K562 (cell line): ENCODE data around the gene E2F2. TPM values are rescaled to one million over a fixed set of nuclear protein-coding genes. Genes with fewer than 3 reads are reported as not detected.

Experiments used
- ATAC-seq: fragments of 200-7000 bp; cut with Tn5 transposase; 3 replicates; pipeline ENCODE4 v1.9.1; 2020; ENCODE audit warnings: moderate library complexity
- BruUV-seq: library from RNA; stranded (reverse); fragments of 400-500 nt; replicated peaks from 2 replicates; lab custom pipeline; 2021; lab: Mats Ljungman, UMichigan
- CTCF ChIA-PET: fragments of 300-600 bp; formaldehyde crosslinking; extraction: SDS; loops from one replicate; lab custom pipeline; 2021; ENCODE audit warnings: low intra/inter-chr PET ratio; lab: Yijun Ruan, JAX
- POLR2A ChIA-PET: fragments of 300-600, 350-650 bp; sonication (Branson Sonifier 250); formaldehyde crosslinking; extraction: SDS; loops from one replicate; lab custom pipeline; 2021; ENCODE audit warnings: antibody characterized with exemption, inconsistent platforms; lab: Yijun Ruan, JAX
- DNase-seq, 4 experiments: peaks; one replicate each; pipeline versions ENCODE4 v3.0.0 to v3.0.0-alpha.2; 2011 to 2018; ENCODE audit warnings: low spot score in 3 of 4, mixed read lengths in 3 of 4; ENCODE audit errors: extremely low read depth in 1 of 4
- FAIRE-seq: peaks from 2 replicates; lab custom pipeline; 2011; peaks lifted over from hg19 to GRCh38; lab: Jason Lieb, UNC
- H2AFZ ChIP-seq: 2 replicates; pipeline ENCODE4 v1.6.0; 2011; ENCODE audit warnings: low read depth, low read length, control low read depth, inconsistent platforms
- H3K27ac ChIP-seq: fragments of 200-600 bp; 3 replicates; pipeline ENCODE4 v1.8.0; 2011; ENCODE audit warnings: low read depth, mild to moderate bottlenecking, control low read depth, inconsistent platforms, low read length, moderate library complexity, mixed read lengths; ENCODE audit errors: extremely low read depth
- H3K27me3 ChIP-seq, 2 experiments: fragments of 300-600 bp in 1 of 2; 2 replicates in 1 of 2; 3 replicates in 1 of 2; pipeline versions ENCODE4 v1.6.0 to v1.8.0; 2011; ENCODE audit warnings: inconsistent platforms in 2 of 2, low read length in 2 of 2, mild to moderate bottlenecking in 1 of 2, mixed read lengths in 1 of 2, moderate library complexity in 1 of 2; ENCODE audit not compliant: control insufficient read depth in 2 of 2, insufficient read depth in 2 of 2
- H3K36me3 ChIP-seq: fragments of 300-600 bp; 3 replicates; pipeline ENCODE4 v1.8.0; 2011; ENCODE audit warnings: mild to moderate bottlenecking, low read length, inconsistent platforms; ENCODE audit not compliant: control insufficient read depth, insufficient read depth
- H3K4me1 ChIP-seq, 2 experiments: fragments of 200-600 bp in 1 of 2; replicated peaks in 1 of 2; 2 replicates in 1 of 2; 3 replicates in 1 of 2; pipeline versions ENCODE4 v1.5.1 to v1.8.0; 2011; ENCODE audit warnings: inconsistent platforms in 2 of 2, low read length in 2 of 2, mild to moderate bottlenecking in 1 of 2, mixed read lengths in 1 of 2, moderate library complexity in 1 of 2; ENCODE audit not compliant: control insufficient read depth in 2 of 2, insufficient read depth in 2 of 2
- H3K4me2 ChIP-seq: 2 replicates; pipeline ENCODE4 v1.6.1; 2011; ENCODE audit warnings: low read length, control low read depth, inconsistent platforms, mixed read lengths; ENCODE audit not compliant: insufficient read depth
- H3K4me3 ChIP-seq: fragments of 200-600 bp; sonication (generic), shearing (Covaris generic); 2 replicates; pipeline ENCODE4 v1.5.1; 2016; ENCODE audit warnings: control low read depth, inconsistent platforms
- H3K79me2 ChIP-seq: fragments of 200-600 bp; 3 replicates; pipeline ENCODE4 v1.8.0; 2011; ENCODE audit warnings: low read length, inconsistent platforms; ENCODE audit not compliant: control insufficient read depth, insufficient read depth
- H3K9ac ChIP-seq, 2 experiments: 2 replicates each; pipeline versions ENCODE4 v1.6.0 to v1.6.1; 2011; ENCODE audit warnings: low read depth in 2 of 2, low read length in 2 of 2, control low read depth in 1 of 2, inconsistent platforms in 1 of 2, mild to moderate bottlenecking in 1 of 2, mixed read lengths in 1 of 2; ENCODE audit not compliant: insufficient read depth in 1 of 2
- H3K9me1 ChIP-seq: one replicate; pipeline ENCODE4 v1.6.0; 2011; ENCODE audit warnings: inconsistent platforms, mild to moderate bottlenecking, low read length, moderate library complexity; ENCODE audit not compliant: control insufficient read depth, insufficient read depth
- H3K9me3 ChIP-seq: replicated peaks from 2 replicates; pipeline ENCODE4 v1.5.1; 2011; ENCODE audit warnings: low read depth, low read length, inconsistent platforms; ENCODE audit not compliant: control insufficient read depth, insufficient read depth
- H4K20me1 ChIP-seq: replicated peaks from 2 replicates; pipeline ENCODE4 v1.6.1; 2011; ENCODE audit warnings: low read length, inconsistent platforms, mixed read lengths; ENCODE audit not compliant: control insufficient read depth, insufficient read depth
- BRD4 ChIP-seq: fragments of 200-600 bp; sonication (generic); IDR thresholded peaks from 2 replicates; pipeline ENCODE4 v1.6.1; 2017; ENCODE audit warnings: inconsistent platforms
- BRD9 ChIP-seq: fragments of 450-650 bp; IDR thresholded peaks from 2 replicates; pipeline ENCODE4 v1.6.1; 2018; ENCODE audit warnings: low read depth; ENCODE audit not compliant: partially characterized antibody
- CEBPB ChIP-seq: fragments of 450-650 bp; IDR thresholded peaks from 2 replicates; pipeline ENCODE4 v1.6.1; 2016; ENCODE audit warnings: missing genetic modification characterization, missing compliant biosample characterization
- GATAD2B ChIP-seq: fragments of 450-650 bp; IDR thresholded peaks from 2 replicates; pipeline ENCODE4 v1.6.1; 2017; ENCODE audit warnings: mild to moderate bottlenecking, borderline replicate concordance
- NEUROD1 ChIP-seq: fragments of 150-350 bp; IDR thresholded peaks from 2 replicates; pipeline ENCODE4 v1.6.1; 2014; ENCODE audit warnings: borderline replicate concordance, low read length, low read depth; ENCODE audit not compliant: partially characterized antibody
- POLR2G ChIP-seq: fragments of 200-400 bp; formaldehyde crosslinking; IDR thresholded peaks from 2 replicates; pipeline ENCODE4 v1.6.1; 2017; ENCODE audit warnings: low read depth, mild to moderate bottlenecking, antibody characterized with exemption, low read length, moderate library complexity
- RBFOX2 ChIP-seq: fragments of 200-400 bp; formaldehyde crosslinking; IDR thresholded peaks from 2 replicates; pipeline ENCODE4 v1.6.1; 2017; ENCODE audit warnings: low read depth, mild to moderate bottlenecking, low read length, moderate library complexity
- TSC22D4 ChIP-seq: fragments of 450-650 bp; IDR thresholded peaks from 2 replicates; pipeline ENCODE4 v1.6.1; 2016; ENCODE audit warnings: missing genetic modification characterization, missing biosample characterization, control low read depth
- ZNF133 ChIP-seq: fragments of 250-450 bp; sonication (Bioruptor Pico); IDR thresholded peaks from 2 replicates; pipeline ENCODE4 v1.4.0; 2020; ENCODE audit warnings: mild to moderate bottlenecking
- ZNF174 ChIP-seq: fragments of 250-450 bp; sonication (Bioruptor Pico); IDR thresholded peaks from 2 replicates; pipeline ENCODE4 v1.4.0; 2020; ENCODE audit warnings: mild to moderate bottlenecking
- ZNF184 ChIP-seq: sonication (generic); formaldehyde crosslinking; IDR thresholded peaks from 2 replicates; pipeline ENCODE4 v1.5.0; 2020; ENCODE audit warnings: missing genetic modification reagents
- ZNF79 ChIP-seq: fragments of 250-450 bp; sonication (Bioruptor Pico); IDR thresholded peaks from 2 replicates; pipeline ENCODE4 v1.4.0; 2020; ENCODE audit warnings: low read depth, mild to moderate bottlenecking, moderate library complexity
- WGBS: fragments of 100-300 bp; shearing (Covaris generic); methylation state at CpG from one replicate; pipeline ENCODE4 v1.1.6; 2016; ENCODE audit warnings: low coverage, mixed read lengths; ENCODE audit not compliant: insufficient coverage; ENCODE audit errors: missing lambda C conversion rate; 5-methylcytosine and 5-hydroxymethylcytosine counted together
- in situ Hi-C: fragments of 300-500 bp; cut with MboI; formaldehyde crosslinking; loops from 4 replicates; pipeline ENCODE4 v1.15.0; 2018; ENCODE audit warnings: inconsistent platforms, mixed read lengths
- intact Hi-C: fragments of 100-400 bp; cut with micrococcal nuclease; formaldehyde crosslinking; loops from 2 replicates; pipeline ENCODE4 v1.14.2; 2022
- polyA plus RNA-seq, 8 experiments: library from polyadenylated mRNA; depleted of rRNA in 4 of 8; stranded (reverse) in 5 of 8; unstranded in 3 of 8; fragments of >200 nt; fragmentation: Nextera tagmentation in 2 of 8; fragmentation: Illumina TruSeq in 1 of 8; extraction: Ambion mirVana in 2 of 8; extraction: Trizol in 1 of 8; gene quantifications; 2 replicates each; pipeline versions ENCODE4 v1.2.1 to v1.2.3, GENCODE V29; 2011 to 2014; ENCODE audit warnings: inconsistent platforms in 1 of 8, missing spikeins in 1 of 8
- total RNA-seq, 7 experiments: library from RNA; depleted of rRNA in 6 of 7; stranded (reverse); fragments of >200 nt in 6 of 7; fragmentation: Illumina TruSeq in 2 of 7; extraction: Trizol in 2 of 7; gene quantifications; 2 replicates each; pipeline versions ENCODE4 v1.2.1 to v1.2.3, GENCODE V29; 2011 to 2021; ENCODE audit warnings: low replicate concordance in 1 of 7
- TF ChIP-seq, protein P1 (sequence below): fragments of 200-800 bp; sonication (Bioruptor generic); IDR thresholded peaks from 2 replicates; pipeline ENCODE4 v1.6.1; 2017; ENCODE audit warnings: missing genetic modification characterization, missing compliant biosample characterization

The E2F2 gene
- total and polyA plus RNA-seq, 9 of the 15 experiments (the other 6 are each of a cell fraction or from before 2014, with no cell fraction given), result 3.1 to 25.3 (median 11.4) TPM

DNA sequence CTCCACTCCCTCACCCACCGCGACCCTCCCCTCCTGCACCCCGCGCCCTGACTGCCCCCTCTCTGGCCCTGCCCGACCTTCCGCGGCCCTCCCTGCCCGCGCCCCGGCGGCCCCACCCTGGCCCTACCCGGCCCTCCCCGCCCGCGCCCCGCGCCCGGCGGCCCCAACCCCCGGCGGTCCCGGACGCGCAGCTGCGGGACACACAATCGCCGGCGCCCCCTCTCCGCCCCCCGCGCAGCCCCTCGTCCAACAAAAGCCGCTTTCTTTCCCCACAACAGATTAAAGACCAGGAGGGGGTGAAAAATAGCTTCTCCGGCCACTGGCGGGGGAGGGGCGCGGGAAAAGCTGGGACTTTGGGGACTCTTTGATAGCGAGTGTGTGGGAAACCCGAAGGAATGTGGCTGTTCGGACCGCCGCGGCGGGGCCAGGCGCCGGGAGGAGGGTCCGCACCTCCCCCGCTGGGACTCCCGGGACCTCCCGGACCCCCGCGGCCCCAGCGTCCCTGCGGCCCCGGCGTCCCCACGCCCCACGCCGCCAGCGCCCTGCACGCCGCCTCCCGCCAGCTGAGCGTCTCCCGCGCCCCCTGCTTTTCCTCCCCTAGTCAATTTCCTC is 37.1 kb upstream of the E2F2 start (continued):
- TF ChIP-seq NEUROD1 (no peak), RBFOX2 (peak; percentile 57), ZNF133 (CRISPR knock-in tag) (no peak), ZNF174 (CRISPR knock-in tag) (no peak), POLR2G (peak; percentile 70), ZNF184 (CRISPR knock-in tag) (no peak)

DNA sequence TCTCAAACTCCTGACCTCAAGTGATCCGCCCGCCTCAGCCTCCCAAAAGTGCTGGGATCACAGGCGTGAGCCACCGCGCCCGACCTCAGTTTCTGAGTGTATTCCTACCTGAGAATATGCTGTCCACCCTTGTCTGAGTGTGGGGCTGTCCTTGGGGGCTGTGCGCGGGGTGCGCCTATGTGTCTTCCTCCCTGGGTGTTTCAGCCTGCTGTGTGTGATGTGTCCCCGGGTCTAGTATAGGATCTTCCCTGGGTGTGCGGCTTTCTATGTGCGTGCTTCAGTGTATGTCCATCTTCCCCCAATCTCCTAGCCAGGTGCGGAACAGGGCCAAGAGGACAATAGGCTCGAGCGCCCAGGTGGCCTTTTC is 36.6 kb upstream of the E2F2 start:
- TF ChIP-seq GATAD2B (no peak), CEBPB (tag) (peak; percentile 33), BRD4 (0 out of 2 replicates have a peak, but pooled peaks have one; percentile 12), TSC22D4 (tag) (no peak), ZNF79 (CRISPR knock-in tag) (no peak), BRD9 (peak; percentile 6)
- TF ChIP-seq, protein P1, sequence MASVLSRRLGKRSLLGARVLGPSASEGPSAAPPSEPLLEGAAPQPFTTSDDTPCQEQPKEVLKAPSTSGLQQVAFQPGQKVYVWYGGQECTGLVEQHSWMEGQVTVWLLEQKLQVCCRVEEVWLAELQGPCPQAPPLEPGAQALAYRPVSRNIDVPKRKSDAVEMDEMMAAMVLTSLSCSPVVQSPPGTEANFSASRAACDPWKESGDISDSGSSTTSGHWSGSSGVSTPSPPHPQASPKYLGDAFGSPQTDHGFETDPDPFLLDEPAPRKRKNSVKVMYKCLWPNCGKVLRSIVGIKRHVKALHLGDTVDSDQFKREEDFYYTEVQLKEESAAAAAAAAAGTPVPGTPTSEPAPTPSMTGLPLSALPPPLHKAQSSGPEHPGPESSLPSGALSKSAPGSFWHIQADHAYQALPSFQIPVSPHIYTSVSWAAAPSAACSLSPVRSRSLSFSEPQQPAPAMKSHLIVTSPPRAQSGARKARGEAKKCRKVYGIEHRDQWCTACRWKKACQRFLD, result 0 out of 2 replicates have a peak, but pooled peaks have one; percentile 18
- TF ChIP-seq, all 486 proteins: peak for 4
- Histone ChIP-seq H3K27me3 (no peaks in the 10 kb centered on the region), H2AFZ (peak overlapping the region; percentile 81), H3K36me3 (no peaks in the 10 kb centered on the region), H3K9ac (peak overlapping the region in 1 of 2 experiments; percentile 93; a peak in 3 of 4 replicates), H3K4me3 (peak overlapping the region; percentile 52), H3K79me2 (no peaks in the 10 kb centered on the region), H4K20me1 (no peaks in the 10 kb centered on the region), H3K9me1 (no peaks in the 10 kb centered on the region), H3K4me2 (peak overlapping the region; percentile 74), H3K9me3 (no peaks in the 10 kb centered on the region), H3K4me1 (peaks cover 32 to 33% of the 10 kb centered on the region in 2 experiments), H3K27ac (peak overlapping the region; percentile 64; the same call in 2 of the 3 replicates)
- ATAC-seq, result peak; percentile 58
- intact Hi-C loops, result loop anchor here (2.0 kb wide), 1 partner anchor 19 kb away; no protein-coding TSS in a partner anchor
- no peak for DNase-seq
- ChIA-PET POLR2A (interaction anchor here (0.7 to 3.0 kb wide), 8 partner anchors 8 to 70 kb away, joined by 3 to 29 read pairs (median 4); partner anchors contain the start of gene ID3), CTCF (no interaction called here)
- no TSS peak for BruUV-seq
- 59% methylated on average over 12 of the region's 15 CpGs for WGBS
- in situ Hi-C loops, result no loop called here
- FAIRE-seq, result no peak
